Gastrocnemius medialis (tissue), 4 donors: ENCODE results near the gene PLA2G4A.

Experiments
- CTCF ChIP-seq, 5 experiments: fragments of 450-650 bp in 3 of 5; fragments of 200-600 bp in 2 of 5; sonication (generic) in 2 of 5; IDR thresholded peaks in 4 of 5; conservative IDR thresholded peaks in 1 of 5; 1 replicate in 4 of 5; 2 replicates in 1 of 5; pipeline ENCODE4 v1.5.1; 2016 to 2019; ENCODE audit warnings: antibody characterized with exemption in 5 of 5, mild to moderate bottlenecking in 3 of 5, moderate library complexity in 3 of 5
- POLR2A ChIP-seq, 2 donors: fragments of 450-650 bp; IDR thresholded peaks; one replicate each; pipeline ENCODE4 v1.6.1; 2017; ENCODE audit warnings: antibody characterized with exemption in 2 of 2, mild to moderate bottlenecking in 2 of 2, moderate library complexity in 2 of 2

GRCh38 chr1:186865253-186865652, 36.5 kb downstream of the PLA2G4A start:
- no peak for TF ChIP-seq POLR2A (IDR thresholded peaks at IDR 0.05)
- TF ChIP-seq CTCF (IDR thresholded peaks at IDR 0.05 in 4 of 5, conservative IDR thresholded peaks at IDR 0.05 in 1 of 5): no peak
